ENCODE measurements around the gene PPIF. TPM values are rescaled to one million over a fixed set of nuclear protein-coding genes. Genes with fewer than 3 reads are reported as not detected.

PPIF gene
- total and polyA plus RNA-seq, 2 donors: 13.6 to 34.9 TPM

DNA sequence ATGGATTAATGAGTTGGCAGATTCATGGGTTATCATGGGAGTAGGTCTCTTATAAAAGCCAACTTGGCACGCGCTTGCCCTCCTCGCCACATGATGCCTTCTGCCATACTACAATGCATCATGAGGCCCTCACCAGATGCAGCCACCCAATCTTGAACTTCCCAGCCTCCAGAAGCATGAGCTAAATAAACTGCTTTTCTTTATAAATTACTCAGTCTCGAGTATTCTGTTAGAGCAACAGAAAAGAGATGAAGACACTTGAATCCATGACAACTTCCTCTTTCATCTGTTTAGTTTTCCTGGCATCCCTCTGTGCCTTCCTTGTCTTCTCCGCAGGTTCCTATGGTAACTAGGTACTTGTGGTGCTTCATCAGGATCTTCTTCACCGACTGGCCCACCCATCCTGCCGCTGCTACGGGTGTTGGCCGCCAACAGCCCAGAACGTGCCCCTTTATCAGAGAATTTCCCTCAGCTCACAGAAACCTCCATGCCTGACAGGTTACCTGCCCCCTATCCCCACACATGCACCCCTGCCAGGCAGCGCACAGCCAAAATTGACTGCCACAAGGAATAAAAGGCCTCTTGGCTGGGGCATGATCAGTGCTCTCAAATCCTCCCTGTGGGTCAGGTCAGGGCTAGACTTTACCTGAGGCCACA lies 28.0 kb upstream of the PPIF start:
- DNase-seq (ENCODE audit: low read depth in 6 of 9, low spot score in 9 of 9): no peak
- peaks cover 7 to 11% of the 10 kb centered on the region in 2 donors for H3K36me3 ChIP-seq (ENCODE audit: control insufficient read depth in 2 of 2, insufficient read depth in 2 of 2, low read length in 1 of 2)
- H3K4me3 ChIP-seq (ENCODE audit: low read length in 2 of 2): no peak overlapping the region
- no peak overlapping the region for H3K27ac ChIP-seq (ENCODE audit: low read depth in 1 of 2, low read length in 1 of 2)
- H3K27me3 ChIP-seq (ENCODE audit: control insufficient read depth in 2 of 2, insufficient read depth in 1 of 2, low read length in 1 of 2): no peaks in the 10 kb centered on the region
- peaks cover 0 to 17% of the 10 kb centered on the region in 2 donors for H3K9me3 ChIP-seq (ENCODE audit: control insufficient read depth in 2 of 2, insufficient read depth in 1 of 2, low read length in 1 of 2)
- 89% methylated on average over 11 of the region's 11 CpGs for WGBS
- H3K4me1 ChIP-seq (ENCODE audit: control insufficient read depth in 2 of 2, insufficient read depth in 2 of 2, low read length in 2 of 2): peaks cover 55 to 65% of the 10 kb centered on the region in 2 donors

GRCh38 chr10:79320316-79320715 lies 27.0 kb upstream of the PPIF start:
- DNase-seq (ENCODE audit: low read depth in 6 of 9, low spot score in 9 of 9): no peak
- H3K27ac ChIP-seq (ENCODE audit: low read depth in 1 of 2, low read length in 1 of 2): no peak overlapping the region
- peaks cover 0 to 21% of the 10 kb centered on the region in 2 donors for H3K9me3 ChIP-seq (ENCODE audit: control insufficient read depth in 2 of 2, insufficient read depth in 1 of 2, low read length in 1 of 2)
- no peaks in the 10 kb centered on the region for H3K27me3 ChIP-seq (ENCODE audit: control insufficient read depth in 2 of 2, insufficient read depth in 1 of 2, low read length in 1 of 2)
- WGBS: 100% methylated on average over 2 of the region's 2 CpGs
- no peak overlapping the region for H3K4me3 ChIP-seq (ENCODE audit: low read length in 2 of 2)
- peaks cover 55 to 74% of the 10 kb centered on the region in 2 donors for H3K4me1 ChIP-seq (ENCODE audit: control insufficient read depth in 2 of 2, insufficient read depth in 2 of 2, low read length in 2 of 2)
- H3K36me3 ChIP-seq (ENCODE audit: control insufficient read depth in 2 of 2, insufficient read depth in 2 of 2, low read length in 1 of 2): peaks cover 3 to 4% of the 10 kb centered on the region in 2 donors

DNA sequence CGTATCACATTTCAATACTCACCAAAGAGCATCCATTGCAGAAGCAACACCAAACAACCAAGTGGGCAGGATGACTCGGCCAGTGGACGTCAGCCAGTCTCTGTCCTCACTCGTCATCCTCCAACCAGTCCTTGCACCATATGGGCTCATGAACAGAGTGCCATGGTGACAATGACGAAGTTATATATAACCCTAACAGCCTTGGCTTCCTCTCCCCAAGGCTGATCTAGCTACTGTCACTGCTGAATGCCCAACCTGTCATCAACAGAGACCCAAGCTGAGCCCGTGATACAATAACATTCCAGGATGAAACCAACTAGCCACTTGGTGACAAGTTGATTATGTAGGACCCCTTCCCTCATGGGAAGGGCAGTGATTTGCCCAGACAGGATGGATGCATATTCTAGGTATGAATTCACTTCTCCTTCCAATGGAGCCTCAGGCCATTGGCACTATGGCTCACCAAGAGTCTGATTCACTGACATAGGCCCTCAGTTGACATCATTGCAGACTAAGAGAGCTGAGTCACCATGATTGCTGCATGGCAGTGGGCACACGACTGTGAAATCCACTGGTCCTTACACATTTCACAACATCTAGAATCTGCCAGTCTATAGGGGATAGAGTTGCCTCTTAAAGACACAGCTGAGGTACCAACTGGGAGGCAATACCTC lies 26.3 kb upstream of the PPIF start:
- Histone ChIP-seq H3K27me3 (ENCODE audit: control insufficient read depth in 2 of 2, insufficient read depth in 1 of 2, low read length in 1 of 2) (no peaks in the 10 kb centered on the region), H3K4me3 (ENCODE audit: low read length in 2 of 2) (no peak overlapping the region), H3K9me3 (ENCODE audit: control insufficient read depth in 2 of 2, insufficient read depth in 1 of 2, low read length in 1 of 2) (peaks cover 0 to 21% of the 10 kb centered on the region in 2 donors), H3K36me3 (ENCODE audit: control insufficient read depth in 2 of 2, insufficient read depth in 2 of 2, low read length in 1 of 2) (no peaks in the 10 kb centered on the region), H3K27ac (ENCODE audit: low read depth in 1 of 2, low read length in 1 of 2) (no peak overlapping the region), H3K4me1 (ENCODE audit: control insufficient read depth in 2 of 2, insufficient read depth in 2 of 2, low read length in 2 of 2) (peaks cover 55 to 74% of the 10 kb centered on the region in 2 donors)
- 95% methylated on average over 7 of the region's 7 CpGs for WGBS
- no peak for DNase-seq (ENCODE audit: low read depth in 6 of 9, low spot score in 9 of 9)

DNA sequence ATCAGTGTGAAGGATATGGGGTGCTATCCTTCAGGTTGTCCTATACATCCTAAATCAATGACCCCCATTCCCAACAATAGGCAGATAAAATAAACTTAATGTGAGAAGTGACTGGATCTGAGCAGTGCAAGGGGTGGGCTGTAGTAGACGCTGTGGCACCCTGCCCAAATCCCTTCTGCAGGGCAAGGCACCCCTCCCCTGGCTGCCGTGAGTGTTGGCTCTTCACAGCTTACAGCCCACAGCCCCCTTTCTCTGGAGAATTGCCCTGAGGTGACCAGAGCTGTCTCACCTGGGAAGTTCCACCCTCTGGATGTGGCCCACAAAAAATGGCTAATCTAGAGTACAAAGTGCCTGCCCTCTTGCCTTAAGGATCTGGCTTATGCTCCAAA lies 25.8 kb upstream of the PPIF start:
- Histone ChIP-seq H3K4me1 (ENCODE audit: control insufficient read depth in 2 of 2, insufficient read depth in 2 of 2, low read length in 2 of 2) (peaks cover 53 to 72% of the 10 kb centered on the region in 2 donors), H3K27ac (ENCODE audit: low read depth in 1 of 2, low read length in 1 of 2) (peak overlapping the region in 1 of 2 donors; percentile 96), H3K9me3 (ENCODE audit: control insufficient read depth in 2 of 2, insufficient read depth in 1 of 2, low read length in 1 of 2) (peaks cover 0 to 21% of the 10 kb centered on the region in 2 donors), H3K36me3 (ENCODE audit: control insufficient read depth in 2 of 2, insufficient read depth in 2 of 2, low read length in 1 of 2) (no peaks in the 10 kb centered on the region), H3K27me3 (ENCODE audit: control insufficient read depth in 2 of 2, insufficient read depth in 1 of 2, low read length in 1 of 2) (no peaks in the 10 kb centered on the region), H3K4me3 (ENCODE audit: low read length in 2 of 2) (no peak overlapping the region)
- 93% methylated on average over 2 of the region's 2 CpGs for WGBS
- DNase-seq (ENCODE audit: low read depth in 6 of 9, low spot score in 9 of 9): no peak

GRCh38 chr10:79321951-79322350 lies 25.3 kb upstream of the PPIF start:
- peaks cover 48 to 67% of the 10 kb centered on the region in 2 donors for H3K4me1 ChIP-seq (ENCODE audit: control insufficient read depth in 2 of 2, insufficient read depth in 2 of 2, low read length in 2 of 2)

DNA sequence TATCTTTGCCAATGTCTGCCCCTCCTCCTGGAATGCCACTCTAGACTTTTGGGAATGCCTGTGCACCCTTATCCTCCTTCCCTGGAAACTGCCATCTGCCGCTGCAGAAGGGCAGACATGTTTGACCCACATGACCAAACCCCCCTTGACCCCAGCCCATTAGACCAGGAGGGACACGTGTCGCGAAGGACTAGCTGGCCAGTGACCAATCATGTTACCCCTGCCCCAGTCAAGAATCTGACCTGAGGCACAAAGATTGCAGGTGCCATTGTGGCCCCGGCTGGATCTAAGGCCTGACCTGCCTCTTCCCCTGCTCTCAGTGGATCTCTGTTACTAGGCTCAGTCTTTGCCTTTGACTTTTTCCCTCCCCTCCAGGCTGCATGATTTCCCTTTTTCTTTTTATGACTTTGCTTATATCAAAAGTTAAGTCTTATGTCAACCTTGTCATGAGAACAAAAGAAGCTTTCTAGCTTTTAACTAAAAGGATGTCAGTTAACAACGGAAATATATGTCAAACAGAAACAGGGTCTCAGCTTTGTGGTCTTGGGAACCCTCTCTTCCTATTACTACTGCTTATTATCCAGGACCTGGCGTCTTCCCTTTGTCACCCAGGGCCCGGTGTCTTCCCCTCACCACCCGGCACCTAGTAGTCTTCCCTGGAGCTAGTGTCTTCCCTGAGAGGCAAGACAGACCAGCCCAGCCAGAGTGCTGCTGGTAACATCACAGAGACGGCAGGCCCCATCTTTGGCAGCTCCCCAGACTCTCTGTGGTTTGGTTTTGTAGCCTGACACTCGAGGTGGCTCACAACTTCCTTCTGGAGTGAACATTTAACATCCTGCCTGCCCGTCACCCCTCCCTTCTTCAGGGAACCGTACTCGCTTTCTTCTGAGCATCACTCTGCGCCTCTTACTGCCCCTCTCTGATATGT lies 24.4 kb upstream of the PPIF start:
- Histone ChIP-seq H3K27ac (ENCODE audit: low read depth in 1 of 2, low read length in 1 of 2) (peak overlapping the region; percentile 96), H3K9me3 (ENCODE audit: control insufficient read depth in 2 of 2, insufficient read depth in 1 of 2, low read length in 1 of 2) (peaks cover 0 to 21% of the 10 kb centered on the region in 2 donors), H3K36me3 (ENCODE audit: control insufficient read depth in 2 of 2, insufficient read depth in 2 of 2, low read length in 1 of 2) (no peaks in the 10 kb centered on the region), H3K4me3 (ENCODE audit: low read length in 2 of 2) (peak overlapping the region; percentile 1 to 32), H3K27me3 (ENCODE audit: control insufficient read depth in 2 of 2, insufficient read depth in 1 of 2, low read length in 1 of 2) (no peaks in the 10 kb centered on the region), H3K4me1 (ENCODE audit: control insufficient read depth in 2 of 2, insufficient read depth in 2 of 2, low read length in 2 of 2) (peaks cover 39 to 62% of the 10 kb centered on the region in 2 donors)
- 25% methylated on average over 15 of the region's 15 CpGs for WGBS
- peak; percentile 60 to 94 (median 80) for DNase-seq (ENCODE audit: low read depth in 6 of 9, low spot score in 9 of 9)

More at GRCh38 chr10:79321951-79322350, 25.3 kb upstream of the PPIF start:
- no peak overlapping the region for H3K4me3 ChIP-seq (ENCODE audit: low read length in 2 of 2)
- H3K27ac ChIP-seq (ENCODE audit: low read depth in 1 of 2, low read length in 1 of 2): peak overlapping the region; percentile 96
- H3K36me3 ChIP-seq (ENCODE audit: control insufficient read depth in 2 of 2, insufficient read depth in 2 of 2, low read length in 1 of 2): no peaks in the 10 kb centered on the region
- H3K27me3 ChIP-seq (ENCODE audit: control insufficient read depth in 2 of 2, insufficient read depth in 1 of 2, low read length in 1 of 2): no peaks in the 10 kb centered on the region
- peaks cover 0 to 21% of the 10 kb centered on the region in 2 donors for H3K9me3 ChIP-seq (ENCODE audit: control insufficient read depth in 2 of 2, insufficient read depth in 1 of 2, low read length in 1 of 2)
- peak in 1 of 9 donors; percentile 39 for DNase-seq (ENCODE audit: low read depth in 6 of 9, low spot score in 9 of 9)

DNA sequence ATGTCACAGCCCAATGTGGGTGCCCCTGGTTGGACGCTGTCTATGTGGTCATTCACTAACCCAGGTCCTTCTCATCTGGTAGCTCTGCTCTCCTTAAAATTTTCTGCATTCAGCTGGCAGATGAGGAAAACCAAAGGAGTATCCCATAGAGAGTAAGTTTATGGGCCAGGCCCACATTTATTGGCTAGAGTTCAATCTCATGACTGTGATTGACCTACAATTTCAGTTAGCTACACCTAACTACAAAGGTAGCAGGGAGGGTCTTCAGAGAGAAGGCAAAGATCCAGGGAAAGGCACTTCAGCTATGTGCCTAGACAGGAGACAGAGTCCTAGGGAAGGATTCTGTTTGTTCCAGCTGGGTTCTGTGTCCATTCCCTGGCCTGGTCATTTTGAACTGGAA lies 23.7 kb upstream of the PPIF start:
- no peaks in the 10 kb centered on the region for H3K36me3 ChIP-seq (ENCODE audit: control insufficient read depth in 2 of 2, insufficient read depth in 2 of 2, low read length in 1 of 2)
- H3K9me3 ChIP-seq (ENCODE audit: control insufficient read depth in 2 of 2, insufficient read depth in 1 of 2, low read length in 1 of 2): peaks cover 0 to 14% of the 10 kb centered on the region in 2 donors
- peak overlapping the region; percentile 96 for H3K27ac ChIP-seq (ENCODE audit: low read depth in 1 of 2, low read length in 1 of 2)
- no peak overlapping the region for H3K4me3 ChIP-seq (ENCODE audit: low read length in 2 of 2)
- WGBS: 8% methylated on average over 1 of the region's 1 CpG
- H3K27me3 ChIP-seq (ENCODE audit: control insufficient read depth in 2 of 2, insufficient read depth in 1 of 2, low read length in 1 of 2): no peaks in the 10 kb centered on the region
- DNase-seq (ENCODE audit: low read depth in 6 of 9, low spot score in 9 of 9): no peak
- H3K4me1 ChIP-seq (ENCODE audit: control insufficient read depth in 2 of 2, insufficient read depth in 2 of 2, low read length in 2 of 2): peaks cover 35 to 60% of the 10 kb centered on the region in 2 donors

DNA sequence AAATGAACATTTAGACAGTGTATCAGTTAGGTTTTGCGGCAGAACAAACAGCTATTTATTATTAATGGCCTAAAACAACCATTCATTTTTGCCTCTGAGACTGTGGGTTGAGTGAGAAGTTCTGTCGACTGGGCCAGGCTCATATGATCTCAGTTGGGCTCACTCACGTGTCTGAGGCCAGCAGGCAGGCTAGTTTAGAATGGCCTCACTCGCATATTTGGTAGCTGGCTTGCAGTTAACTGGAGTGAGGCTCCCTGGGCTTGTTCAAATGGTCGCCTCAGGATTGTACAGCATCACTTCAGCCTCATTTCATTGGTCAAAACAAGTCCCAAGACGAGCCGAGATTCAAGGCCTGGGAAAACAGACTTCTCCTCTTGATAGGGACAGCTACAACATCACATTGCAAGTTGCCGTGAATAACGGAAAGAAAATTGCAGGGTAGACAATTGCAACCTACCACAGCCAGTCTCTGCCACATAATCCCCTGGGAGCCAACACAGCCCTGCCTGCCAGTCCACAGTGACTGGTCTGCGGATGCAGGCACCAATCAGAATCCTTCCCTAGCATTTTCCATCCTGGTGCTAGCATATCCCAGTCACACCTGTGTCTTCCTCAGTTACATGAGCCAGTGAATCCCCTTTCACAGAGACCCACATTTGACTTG lies 23.1 kb upstream of the PPIF start:
- Histone ChIP-seq H3K27ac (ENCODE audit: low read depth in 1 of 2, low read length in 1 of 2) (no peak overlapping the region), H3K4me3 (ENCODE audit: low read length in 2 of 2) (no peak overlapping the region), H3K4me1 (ENCODE audit: control insufficient read depth in 2 of 2, insufficient read depth in 2 of 2, low read length in 2 of 2) (peaks cover 35 to 61% of the 10 kb centered on the region in 2 donors), H3K27me3 (ENCODE audit: control insufficient read depth in 2 of 2, insufficient read depth in 1 of 2, low read length in 1 of 2) (no peaks in the 10 kb centered on the region), H3K36me3 (ENCODE audit: control insufficient read depth in 2 of 2, insufficient read depth in 2 of 2, low read length in 1 of 2) (no peaks in the 10 kb centered on the region), H3K9me3 (ENCODE audit: control insufficient read depth in 2 of 2, insufficient read depth in 1 of 2, low read length in 1 of 2) (peaks cover 0 to 9% of the 10 kb centered on the region in 2 donors)
- DNase-seq (ENCODE audit: low read depth in 6 of 9, low spot score in 9 of 9): no peak
- WGBS: 94% methylated on average over 10 of the region's 10 CpGs

Measured in thymus (tissue), 11 donors.